A673 (cell line): Measurements from ENCODE around the gene CWF19L2. TPM values are rescaled to one million over a fixed set of nuclear protein-coding genes. Genes with fewer than 3 reads are reported as not detected.

Source experiments
- BruUV-seq: library from RNA; stranded (reverse); fragments of 400-500 nt; replicated peaks from 2 replicates; lab custom pipeline; 2021; lab: Mats Ljungman, UMichigan
- CTCF ChIA-PET: fragments of 300-600 bp; sonication (Branson Sonifier 250); formaldehyde crosslinking; loops from one replicate; lab custom pipeline; 2022; ENCODE audit warnings: antibody characterized with exemption; lab: Charles Lee
- POLR2A ChIA-PET: fragments of 300-600 bp; sonication (Branson Sonifier 250); formaldehyde crosslinking; loops from one replicate; lab custom pipeline; 2022; ENCODE audit warnings: antibody characterized with exemption; ENCODE audit not compliant: low non-redundant PET; lab: Charles Lee
- DNase-seq: peaks from one replicate; pipeline ENCODE4 v3.0.0-alpha.2; 2015; ENCODE audit warnings: low spot score
- H3K27ac ChIP-seq: fragments of 200-600 bp; sonication (generic); 2 replicates; pipeline ENCODE4 v1.5.1; 2016; ENCODE audit warnings: mixed run types, low read depth, mild to moderate bottlenecking, mixed read lengths, antibody characterized with exemption, low read length; ENCODE audit not compliant: poor library complexity, severe bottlenecking
- H3K27me3 ChIP-seq: fragments of 200-600 bp; sonication (generic); replicated peaks from 2 replicates; pipeline ENCODE4 v1.6.1; 2017; ENCODE audit warnings: mixed run types, low read depth, mild to moderate bottlenecking, mixed read lengths, antibody characterized with exemption, low read length; ENCODE audit not compliant: insufficient read depth, poor library complexity
- H3K36me3 ChIP-seq: fragments of 200-600 bp; sonication (generic); 2 replicates; pipeline ENCODE4 v1.6.1; 2016; ENCODE audit warnings: mixed run types, mild to moderate bottlenecking, mixed read lengths, antibody characterized with exemption, low read length; ENCODE audit not compliant: insufficient read depth, poor library complexity, severe bottlenecking
- H3K4me1 ChIP-seq: fragments of 200-600 bp; sonication (generic); 2 replicates; pipeline ENCODE4 v1.6.1; 2017; ENCODE audit warnings: mixed run types, mild to moderate bottlenecking, mixed read lengths, antibody characterized with exemption, low read length; ENCODE audit not compliant: insufficient read depth, poor library complexity, severe bottlenecking
- H3K4me3 ChIP-seq: fragments of 200-600 bp; sonication (generic); 2 replicates; pipeline ENCODE4 v1.5.1; 2016; ENCODE audit warnings: low read depth, mixed run types, mild to moderate bottlenecking, mixed read lengths, low read length; ENCODE audit not compliant: poor library complexity, severe bottlenecking
- H3K9me3 ChIP-seq: fragments of 200-600 bp; sonication (generic); 2 replicates; pipeline ENCODE4 v1.6.1; 2016; ENCODE audit warnings: mixed run types, low read depth, mild to moderate bottlenecking, mixed read lengths, antibody characterized with exemption, low read length; ENCODE audit not compliant: poor library complexity, severe bottlenecking
- EZH2 ChIP-seq: fragments of 200-600 bp; sonication (generic); IDR thresholded peaks from 2 replicates; pipeline ENCODE4 v1.6.1; 2017; ENCODE audit warnings: borderline replicate concordance, low read depth, mild to moderate bottlenecking, mixed read lengths, antibody characterized with exemption, low read length; ENCODE audit not compliant: poor library complexity, severe bottlenecking
- intact Hi-C: fragments of 100-400 bp; cut with micrococcal nuclease; formaldehyde crosslinking; loops from one replicate; pipeline ENCODE4 v1.10.0; 2022; ENCODE audit not compliant: unreplicated experiment
- total RNA-seq: library from RNA; stranded (reverse); gene quantifications from 2 replicates; pipeline ENCODE4 v1.2.3, GENCODE V29; 2021
- TF ChIP-seq, protein P1 (sequence below): fragments of 300-800, 200-600 bp; sonication (generic); conservative IDR thresholded peaks from 2 replicates; pipeline ENCODE4 v1.5.1; 2017; ENCODE audit warnings: low read depth, mild to moderate bottlenecking, antibody characterized with exemption, low read length, moderate library complexity, mixed read lengths

The CWF19L2 gene
- total RNA-seq, 1 experiment from 2014 or later, result 26.3 TPM

DNA sequence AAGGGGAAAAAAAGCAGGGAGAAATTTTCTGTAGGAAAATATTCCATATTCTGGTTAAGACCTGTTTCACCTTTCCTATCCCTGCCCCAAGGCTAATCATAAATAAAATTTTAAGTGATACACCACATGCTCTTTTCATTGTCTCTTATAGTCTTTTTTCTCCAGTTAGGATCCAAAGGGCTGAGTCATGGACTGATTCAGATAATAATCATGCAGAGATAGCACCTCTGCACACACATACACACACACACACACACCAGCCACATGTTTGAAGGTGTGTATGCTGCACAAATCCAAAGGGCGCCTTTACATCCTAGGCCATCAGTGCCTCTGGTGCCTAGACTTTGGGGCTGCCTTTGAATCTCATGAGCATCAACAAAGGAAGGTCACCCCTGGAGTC is 35.5 kb upstream of the CWF19L2 start:
- CTCF ChIA-PET, result no interaction called here
- no peaks in the 10 kb centered on the region for H3K36me3 ChIP-seq
- peak; percentile 13 for DNase-seq
- no peak overlapping the region for H3K4me3 ChIP-seq
- no peak overlapping the region for H3K27ac ChIP-seq
- TF ChIP-seq, protein P1, sequence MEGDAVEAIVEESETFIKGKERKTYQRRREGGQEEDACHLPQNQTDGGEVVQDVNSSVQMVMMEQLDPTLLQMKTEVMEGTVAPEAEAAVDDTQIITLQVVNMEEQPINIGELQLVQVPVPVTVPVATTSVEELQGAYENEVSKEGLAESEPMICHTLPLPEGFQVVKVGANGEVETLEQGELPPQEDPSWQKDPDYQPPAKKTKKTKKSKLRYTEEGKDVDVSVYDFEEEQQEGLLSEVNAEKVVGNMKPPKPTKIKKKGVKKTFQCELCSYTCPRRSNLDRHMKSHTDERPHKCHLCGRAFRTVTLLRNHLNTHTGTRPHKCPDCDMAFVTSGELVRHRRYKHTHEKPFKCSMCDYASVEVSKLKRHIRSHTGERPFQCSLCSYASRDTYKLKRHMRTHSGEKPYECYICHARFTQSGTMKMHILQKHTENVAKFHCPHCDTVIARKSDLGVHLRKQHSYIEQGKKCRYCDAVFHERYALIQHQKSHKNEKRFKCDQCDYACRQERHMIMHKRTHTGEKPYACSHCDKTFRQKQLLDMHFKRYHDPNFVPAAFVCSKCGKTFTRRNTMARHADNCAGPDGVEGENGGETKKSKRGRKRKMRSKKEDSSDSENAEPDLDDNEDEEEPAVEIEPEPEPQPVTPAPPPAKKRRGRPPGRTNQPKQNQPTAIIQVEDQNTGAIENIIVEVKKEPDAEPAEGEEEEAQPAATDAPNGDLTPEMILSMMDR, result no peak
- no peak for TF ChIP-seq EZH2
- H3K9me3 ChIP-seq, result no peaks in the 10 kb centered on the region
- POLR2A ChIA-PET, result no interaction called here
- no peaks in the 10 kb centered on the region for H3K27me3 ChIP-seq
- BruUV-seq, result no TSS peak
- H3K4me1 ChIP-seq, result peaks cover 6% of the 10 kb centered on the region
- intact Hi-C loops, result no loop called here

DNA sequence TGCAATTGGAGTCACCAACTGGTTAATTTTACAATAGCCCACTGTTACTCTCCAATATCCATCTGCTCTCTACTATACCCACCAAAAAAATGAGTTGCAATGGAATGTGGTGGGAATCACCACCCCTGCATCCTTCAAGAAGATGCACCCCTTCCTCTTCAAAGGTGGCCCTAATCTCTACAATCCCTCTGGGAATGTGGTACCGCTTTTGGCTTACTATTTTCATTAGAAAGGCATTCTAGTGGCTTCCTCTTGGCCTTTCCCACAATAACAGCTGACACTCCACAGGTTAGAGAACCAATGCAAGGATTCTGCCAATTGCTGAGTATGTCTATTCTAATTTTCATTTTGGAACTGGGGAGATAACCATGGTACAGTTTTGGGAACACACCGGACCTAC is 33.2 kb upstream of the CWF19L2 start:
- no peaks in the 10 kb centered on the region for H3K36me3 ChIP-seq
- no peak overlapping the region for H3K27ac ChIP-seq
- H3K4me3 ChIP-seq, result no peak overlapping the region
- H3K4me1 ChIP-seq, result peaks cover 12% of the 10 kb centered on the region
- CTCF ChIA-PET, result no interaction called here
- H3K27me3 ChIP-seq, result no peaks in the 10 kb centered on the region
- no TSS peak for BruUV-seq
- DNase-seq, result no peak
- TF ChIP-seq, protein P1, result no peak
- no peak for TF ChIP-seq EZH2
- POLR2A ChIA-PET, result no interaction called here
- intact Hi-C loops, result no loop called here
- no peaks in the 10 kb centered on the region for H3K9me3 ChIP-seq

DNA sequence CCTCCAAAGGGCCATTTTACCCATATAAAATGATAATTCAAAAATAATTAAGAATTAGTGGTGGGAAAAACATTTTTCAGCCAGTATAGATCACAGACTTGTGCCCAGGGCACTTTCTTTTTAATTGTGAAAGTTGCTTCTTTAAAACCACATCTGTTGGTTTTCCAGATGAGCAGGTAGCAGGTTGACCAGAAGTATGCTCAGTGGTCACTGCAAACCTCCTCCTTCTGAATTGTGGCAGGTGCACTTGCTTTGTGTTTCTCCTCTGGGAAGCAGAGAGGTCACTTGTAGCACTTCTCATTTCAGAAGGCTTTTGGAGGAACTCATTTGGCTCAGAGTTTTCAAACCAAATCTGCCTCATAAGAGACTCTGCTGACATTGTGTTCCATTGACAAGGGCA is 24.6 kb upstream of the CWF19L2 start:
- TF ChIP-seq EZH2, result no peak
- TF ChIP-seq, protein P1, result no peak

More for the DNA sequence above, 24.6 kb upstream of the CWF19L2 start:
- ChIA-PET POLR2A (no interaction called here), CTCF (no interaction called here)
- no TSS peak for BruUV-seq
- intact Hi-C loops, result no loop called here
- no peaks in the 10 kb centered on the region for H3K27me3 ChIP-seq
- no peak for DNase-seq
- H3K27ac ChIP-seq, result no peak overlapping the region
- H3K4me1 ChIP-seq, result peaks cover 2% of the 10 kb centered on the region
- H3K9me3 ChIP-seq, result no peaks in the 10 kb centered on the region
- no peak overlapping the region for H3K4me3 ChIP-seq
- H3K36me3 ChIP-seq, result no peaks in the 10 kb centered on the region
